ENCODE data around the gene SH3TC1. TPM values are rescaled to one million over a fixed set of nuclear protein-coding genes. Genes with fewer than 3 reads are reported as not detected.
A peak's percentile ranks its signal among the peaks of the same experiment; 100 is the strongest.

The SH3TC1 gene
- polyA plus RNA-seq, 3 donors from 2014 or later, result 3.4 to 18.1 (median 4.2) TPM

GRCh38 chr4:8180310-8181093 lies 18.6 kb upstream of the SH3TC1 start:
- Mint-ChIP-seq H3K27ac (peak overlapping the region in 1 of 6 donors; percentile 58), H3K36me3 (no peaks in the 10 kb centered on the region), H3K9me3 (no peaks in the 10 kb centered on the region), H3K4me3 (no peak overlapping the region), H3K4me1 (no peaks in the 10 kb centered on the region), H3K27me3 (ENCODE audit: low read depth in 3 of 3) (peaks cover 0 to 5% (median 0%) of the 10 kb centered on the region in 3 donors)
- DNase-seq, result no peak

- Mint-ChIP-seq H3K9me3 (no peaks in the 10 kb centered on the region), H3K4me1 (no peaks in the 10 kb centered on the region), H3K27me3 (ENCODE audit: low read depth in 3 of 3) (peaks cover 0 to 5% (median 0%) of the 10 kb centered on the region in 3 donors), H3K4me3 (no peak overlapping the region), H3K36me3 (no peaks in the 10 kb centered on the region), H3K27ac (peak overlapping the region in 1 of 6 donors; percentile 58)
- no peak for DNase-seq
Observed at GRCh38 chr4:8181119-8181518, 18.0 kb upstream of the SH3TC1 start.

DNA sequence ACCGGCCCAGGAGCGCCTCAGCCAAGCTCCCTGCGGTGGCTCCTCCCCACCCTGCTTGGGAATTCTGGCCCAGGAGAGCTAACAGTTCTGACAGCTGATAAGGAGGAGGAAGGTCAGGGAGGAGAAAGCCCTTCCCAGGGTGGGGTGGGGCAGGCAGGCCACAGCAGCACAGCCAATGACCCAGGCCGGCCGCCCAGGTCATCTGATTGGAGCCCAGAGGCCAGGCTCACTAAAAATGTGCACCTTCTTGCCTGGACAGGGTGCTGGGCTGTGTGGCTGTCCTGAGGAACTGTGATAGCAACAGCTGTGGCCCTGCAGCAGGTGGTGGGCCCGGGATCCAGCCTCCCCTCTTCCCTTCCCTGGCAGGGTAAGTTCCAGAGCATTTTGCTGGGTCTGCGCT lies 17.2 kb upstream of the SH3TC1 start:
- no peaks in the 10 kb centered on the region for H3K9me3 Mint-ChIP-seq
- H3K27ac Mint-ChIP-seq, result no peak overlapping the region
- H3K27me3 Mint-ChIP-seq (ENCODE audit: low read depth in 3 of 3), result peaks cover 0 to 5% (median 2%) of the 10 kb centered on the region in 3 donors
- DNase-seq, result no peak
- H3K4me3 Mint-ChIP-seq, result no peak overlapping the region
- no peaks in the 10 kb centered on the region for H3K4me1 Mint-ChIP-seq
- H3K36me3 Mint-ChIP-seq, result no peaks in the 10 kb centered on the region

- no peak for DNase-seq
- Mint-ChIP-seq H3K36me3 (no peaks in the 10 kb centered on the region), H3K4me3 (no peak overlapping the region), H3K4me1 (no peaks in the 10 kb centered on the region), H3K27ac (no peak overlapping the region), H3K27me3 (ENCODE audit: low read depth in 3 of 3) (peaks cover 0 to 5% (median 2%) of the 10 kb centered on the region in 3 donors), H3K9me3 (no peaks in the 10 kb centered on the region)
Observed at GRCh38 chr4:8182294-8182693, 16.8 kb upstream of the SH3TC1 start.

DNA sequence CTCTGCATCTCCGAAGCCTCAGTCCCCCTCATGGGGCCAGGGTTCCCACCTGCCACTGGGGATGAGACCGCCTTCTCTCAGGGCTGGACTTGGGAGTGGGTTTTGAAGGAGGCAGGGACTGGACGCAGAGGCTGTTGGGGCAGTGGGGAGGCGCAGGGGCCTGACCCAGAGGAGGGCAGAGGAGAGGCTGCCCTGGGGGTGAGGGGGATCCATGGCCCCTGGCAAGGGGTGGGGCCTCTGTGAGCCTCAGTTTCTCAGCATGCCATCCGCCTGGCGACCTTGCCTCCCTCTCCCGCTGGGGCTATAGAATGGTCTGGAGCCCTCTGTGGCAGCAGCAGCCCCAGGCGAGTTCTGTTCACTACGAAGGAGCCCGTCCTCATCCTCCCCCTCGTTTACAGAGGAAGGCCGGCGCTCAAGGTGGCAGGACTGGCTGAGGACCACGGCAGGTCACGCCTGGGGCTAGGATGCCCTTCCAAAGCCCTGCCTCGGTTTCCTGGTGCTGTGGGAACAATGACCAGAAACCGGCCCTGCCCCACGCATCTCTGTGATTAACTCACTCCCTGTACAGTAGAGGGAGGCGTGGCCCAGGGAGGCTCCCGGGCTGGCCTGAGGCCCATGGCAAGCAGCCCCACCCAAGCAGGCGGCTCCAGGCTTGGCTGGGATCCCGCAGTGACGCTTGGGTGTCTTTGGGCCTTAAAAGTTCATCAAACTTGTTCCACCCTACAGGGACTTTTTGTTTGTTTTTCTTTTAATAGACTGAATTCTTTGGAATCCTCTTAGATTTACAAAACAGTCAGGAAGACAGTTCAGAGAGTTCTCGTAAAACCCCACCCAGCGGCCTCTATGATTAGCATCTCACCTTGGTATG lies 16.0 kb upstream of the SH3TC1 start:
- Mint-ChIP-seq H3K27me3 (ENCODE audit: low read depth in 3 of 3) (peaks cover 0 to 5% (median 2%) of the 10 kb centered on the region in 3 donors), H3K36me3 (no peaks in the 10 kb centered on the region), H3K9me3 (no peaks in the 10 kb centered on the region), H3K27ac (no peak overlapping the region), H3K4me3 (no peak overlapping the region), H3K4me1 (no peaks in the 10 kb centered on the region)
- no peak for DNase-seq

DNA sequence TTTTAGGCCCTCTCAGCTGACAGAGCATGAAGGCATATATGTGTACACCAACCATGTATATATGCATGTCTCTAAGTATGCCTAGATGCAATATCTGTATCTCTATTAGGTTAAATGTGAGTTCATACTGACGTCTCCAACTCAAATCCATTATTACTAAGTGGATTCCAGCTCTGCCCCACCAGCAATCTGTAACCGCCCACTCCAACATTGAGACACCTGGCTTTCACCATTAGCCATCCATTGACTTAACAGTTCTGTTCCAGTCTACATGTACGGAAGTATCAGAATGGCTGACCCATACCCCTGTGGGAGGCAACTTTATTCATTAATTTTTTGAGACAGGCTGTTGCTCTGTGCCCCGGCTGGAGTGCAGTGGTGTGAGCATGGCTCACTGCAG lies 15.0 kb upstream of the SH3TC1 start:
- H3K27ac Mint-ChIP-seq, result no peak overlapping the region
- no peaks in the 10 kb centered on the region for H3K4me1 Mint-ChIP-seq
- no peaks in the 10 kb centered on the region for H3K9me3 Mint-ChIP-seq
- no peaks in the 10 kb centered on the region for H3K36me3 Mint-ChIP-seq
- no peak overlapping the region for H3K4me3 Mint-ChIP-seq
- H3K27me3 Mint-ChIP-seq (ENCODE audit: low read depth in 3 of 3), result peaks cover 0 to 5% (median 2%) of the 10 kb centered on the region in 3 donors
- DNase-seq, result no peak

DNA sequence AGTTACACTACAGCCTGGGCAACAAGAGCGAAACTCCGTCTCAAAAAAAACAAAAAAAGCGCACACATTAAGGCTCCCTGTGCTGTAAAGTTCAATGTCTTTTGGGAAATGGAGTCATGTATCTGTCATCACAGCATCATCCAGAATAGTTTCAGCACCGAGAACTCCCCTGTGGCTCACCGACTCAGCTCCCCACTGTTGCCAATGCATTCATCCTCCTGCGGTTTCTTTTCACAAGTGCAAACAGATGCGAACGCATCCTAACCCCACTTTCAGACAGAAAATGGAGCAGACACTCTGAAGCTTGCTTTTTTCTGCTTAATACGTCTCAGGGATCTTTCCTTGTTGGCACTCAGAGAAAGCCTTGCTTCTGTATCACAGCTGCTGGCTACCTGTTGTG lies 13.8 kb upstream of the SH3TC1 start:
- no peaks in the 10 kb centered on the region for H3K36me3 Mint-ChIP-seq
- H3K27me3 Mint-ChIP-seq (ENCODE audit: low read depth in 3 of 3), result peaks cover 0 to 5% (median 2%) of the 10 kb centered on the region in 3 donors
- H3K4me1 Mint-ChIP-seq, result no peaks in the 10 kb centered on the region
- no peak for DNase-seq
- H3K27ac Mint-ChIP-seq, result no peak overlapping the region
- no peak overlapping the region for H3K4me3 Mint-ChIP-seq
- H3K9me3 Mint-ChIP-seq, result no peaks in the 10 kb centered on the region

GRCh38 chr4:8185930-8186329 lies 13.2 kb upstream of the SH3TC1 start:
- DNase-seq, result no peak
- Mint-ChIP-seq H3K36me3 (no peaks in the 10 kb centered on the region), H3K27ac (no peak overlapping the region), H3K4me1 (peaks cover 1 to 2% of the 10 kb centered on the region in 2 donors), H3K4me3 (no peak overlapping the region), H3K9me3 (no peaks in the 10 kb centered on the region), H3K27me3 (ENCODE audit: low read depth in 3 of 3) (peaks cover 0 to 5% (median 2%) of the 10 kb centered on the region in 3 donors)

- H3K27me3 Mint-ChIP-seq (ENCODE audit: low read depth in 3 of 3), result peaks cover 2 to 5% (median 4%) of the 10 kb centered on the region in 3 donors
- H3K4me3 Mint-ChIP-seq, result no peak overlapping the region
- DNase-seq, result no peak
- no peaks in the 10 kb centered on the region for H3K36me3 Mint-ChIP-seq
- no peak overlapping the region for H3K27ac Mint-ChIP-seq
- peaks cover 16 to 17% of the 10 kb centered on the region in 2 donors for H3K4me1 Mint-ChIP-seq
- no peaks in the 10 kb centered on the region for H3K9me3 Mint-ChIP-seq
Observed at GRCh38 chr4:8188085-8188484, 11.0 kb upstream of the SH3TC1 start.

DNA sequence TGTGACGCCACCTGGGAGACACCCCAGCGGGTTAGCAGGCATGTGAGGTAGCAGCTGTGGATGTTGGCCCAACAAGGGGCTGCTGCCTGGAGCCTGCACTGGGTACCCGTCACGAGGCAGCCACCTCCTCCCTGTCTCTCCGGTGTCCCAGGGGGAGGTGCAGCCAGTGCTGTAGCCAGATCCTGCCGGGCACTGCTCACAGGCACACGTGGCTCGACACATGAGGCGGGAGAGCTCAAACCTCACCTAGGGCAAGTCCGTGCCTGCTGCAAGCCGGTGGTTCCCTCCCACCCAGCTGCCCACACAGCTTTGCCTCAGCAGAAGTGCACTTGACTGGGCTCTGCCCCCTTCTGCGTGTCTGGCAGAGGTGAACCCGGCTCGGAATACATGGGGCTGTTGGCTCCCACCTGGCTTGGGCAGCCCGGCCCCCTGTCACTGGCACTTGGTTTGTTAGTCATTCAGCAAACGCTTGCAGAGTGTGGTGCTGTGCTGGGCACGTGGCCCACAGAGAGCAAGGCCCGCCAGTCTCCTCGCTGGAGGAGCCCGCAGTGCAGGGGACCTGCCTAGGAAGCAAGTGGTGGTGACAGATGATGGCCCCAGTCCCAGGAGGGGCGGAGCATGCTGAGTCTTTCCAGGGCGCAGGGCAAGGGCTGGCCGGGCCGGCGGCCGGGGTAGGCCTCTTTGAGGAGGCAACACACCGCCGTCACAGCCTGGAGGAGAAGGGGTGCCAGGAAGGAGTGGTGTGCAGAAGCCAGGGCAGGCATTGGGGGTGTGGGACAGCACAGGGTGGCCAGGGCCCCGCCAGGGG lies 10.1 kb upstream of the SH3TC1 start:
- Mint-ChIP-seq H3K27ac (no peak overlapping the region), H3K4me3 (no peak overlapping the region), H3K4me1 (peaks cover 18 to 24% of the 10 kb centered on the region in 2 donors), H3K27me3 (ENCODE audit: low read depth in 3 of 3) (peaks cover 2 to 4% (median 4%) of the 10 kb centered on the region in 3 donors), H3K9me3 (no peaks in the 10 kb centered on the region), H3K36me3 (no peaks in the 10 kb centered on the region)
- DNase-seq, result no peak

- Mint-ChIP-seq H3K4me3 (no peak overlapping the region), H3K9me3 (no peaks in the 10 kb centered on the region), H3K36me3 (no peaks in the 10 kb centered on the region), H3K27me3 (ENCODE audit: low read depth in 3 of 3) (peaks cover 2 to 4% (median 2%) of the 10 kb centered on the region in 3 donors), H3K4me1 (peaks cover 18 to 24% of the 10 kb centered on the region in 2 donors), H3K27ac (no peak overlapping the region)
- DNase-seq, result no peak
Observed at GRCh38 chr4:8189551-8190466, 9.3 kb upstream of the SH3TC1 start.

DNA sequence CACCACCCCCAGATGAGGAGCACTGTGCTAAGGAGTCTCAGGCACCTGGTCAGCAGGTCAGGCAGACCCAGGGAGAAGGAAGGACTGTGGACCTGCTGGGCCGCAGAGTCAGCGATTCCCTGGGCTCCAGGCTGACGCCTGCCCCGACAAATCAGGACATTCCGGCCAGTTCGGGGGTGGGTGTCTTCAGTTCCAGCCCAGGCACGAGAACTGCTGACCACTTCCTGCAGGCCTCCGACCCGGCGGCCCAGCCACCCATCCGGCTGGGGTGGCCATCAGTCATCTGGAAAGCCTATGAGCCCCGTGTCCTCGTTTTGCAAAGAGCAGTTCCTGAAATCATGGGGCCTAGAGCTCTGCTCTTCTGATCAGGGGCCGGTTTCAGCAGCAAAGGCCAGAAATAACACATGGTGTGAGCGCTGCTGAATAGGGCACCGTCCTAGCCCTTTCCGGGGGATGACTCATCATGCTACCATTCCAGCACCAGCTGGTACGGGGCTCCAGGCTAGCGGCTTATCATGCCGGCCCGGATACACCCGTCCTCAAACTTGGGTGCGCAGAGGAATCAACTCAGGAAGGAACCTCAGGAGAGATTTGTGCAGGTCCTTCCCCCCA lies 7.8 kb upstream of the SH3TC1 start:
- no peaks in the 10 kb centered on the region for H3K36me3 Mint-ChIP-seq
- no peaks in the 10 kb centered on the region for H3K9me3 Mint-ChIP-seq
- no peak for DNase-seq
- H3K27me3 Mint-ChIP-seq (ENCODE audit: low read depth in 3 of 3), result peaks cover 2 to 3% (median 2%) of the 10 kb centered on the region in 3 donors
- H3K4me1 Mint-ChIP-seq, result peaks cover 18 to 24% of the 10 kb centered on the region in 2 donors
- H3K27ac Mint-ChIP-seq, result peak overlapping the region in 1 of 6 donors; percentile 19
- H3K4me3 Mint-ChIP-seq, result peak overlapping the region; percentile 14 to 44 (median 33)
